ENCODE results near the gene PNMT. TPM values are rescaled to one million over a fixed set of nuclear protein-coding genes. Genes with fewer than 3 reads are reported as not detected.

Gene PNMT
- total and polyA plus RNA-seq, 2 of the 13 experiments (the other 11 are each of a cell fraction or from before 2014, with no cell fraction given), result 0.25 TPM; not detected in 1

GRCh38 chr17:39667945-39668924, at the start of gene PNMT (continued):
- TF ChIP-seq ZNF784 (CRISPR knock-in tag; IDR thresholded peaks at IDR 0.05; ENCODE audit: borderline replicate concordance) (peak; percentile 77; the same call in 1 of the 2 replicates), HNF1B (CRISPR knock-in tag; IDR thresholded peaks at IDR 0.05) (peak; percentile 60; the same call in 1 of the 2 replicates), NR2F1 (CRISPR knock-in tag; IDR thresholded peaks at IDR 0.05) (no peak), ZNF101 (CRISPR knock-in tag; IDR thresholded peaks at IDR 0.05; ENCODE audit: borderline replicate concordance, low read depth) (no peak), HHEX (CRISPR knock-in tag; IDR thresholded peaks at IDR 0.05) (no peak), ZNF558 (CRISPR knock-in tag; IDR thresholded peaks at IDR 0.05; ENCODE audit: borderline replicate concordance) (no peak), ZNF546 (CRISPR knock-in tag; conservative IDR thresholded peaks at IDR 0.05) (peak; percentile 83; the same call in 1 of the 2 replicates), ZNF318 (CRISPR knock-in tag; IDR thresholded peaks at IDR 0.05) (0 out of 2 replicates have a peak, but pooled peaks have one; percentile 85), DMAP1 (CRISPR knock-in tag; IDR thresholded peaks at IDR 0.05) (0 out of 2 replicates have a peak, but pooled peaks have one; percentile 62), ZBTB10 (CRISPR knock-in tag; IDR thresholded peaks at IDR 0.05; ENCODE audit: borderline replicate concordance) (0 out of 2 replicates have a peak, but pooled peaks have one; percentile 37), ZNF431 (CRISPR knock-in tag; IDR thresholded peaks at IDR 0.05; ENCODE audit: borderline replicate concordance, low read depth) (no peak)
